HG02885 (cell line): Measurements from ENCODE around the gene SNX14.
A peak's percentile ranks its signal among the peaks of the same experiment; 100 is the strongest.

ENCODE experiments used
- ATAC-seq: cut with Tn5 transposase; IDR thresholded peaks from one replicate; pipeline ENCODE4 v1.9.1; 2021; ENCODE audit warnings: mild to moderate bottlenecking; ENCODE audit not compliant: unreplicated experiment, poor library complexity

SNX14 gene

GRCh38 chr6:85468326-85468725, 125.3 kb downstream of the SNX14 start:
- no peak for ATAC-seq

GRCh38 chr6:85465762-85466161, 127.9 kb downstream of the SNX14 start:
- ATAC-seq, result peak; percentile 38

- ATAC-seq, result no peak
Observed at GRCh38 chr6:85464722-85465150, 128.9 kb downstream of the SNX14 start.

GRCh38 chr6:85464260-85464644, 129.4 kb downstream of the SNX14 start:
- ATAC-seq, result no peak

GRCh38 chr6:85463621-85464259, 129.9 kb downstream of the SNX14 start:
- ATAC-seq, result no peak

GRCh38 chr6:85462673-85463072, 131.0 kb downstream of the SNX14 start:
- ATAC-seq, result no peak

- ATAC-seq, result no peak
Observed at GRCh38 chr6:85461798-85462170, 131.9 kb downstream of the SNX14 start.

GRCh38 chr6:85460921-85461797, 132.5 kb downstream of the SNX14 start:
- ATAC-seq, result peak; percentile 89

- ATAC-seq, result no peak
Observed at GRCh38 chr6:85460154-85460920, 133.3 kb downstream of the SNX14 start.

GRCh38 chr6:85459224-85459901, 134.3 kb downstream of the SNX14 start:
- ATAC-seq, result no peak

GRCh38 chr6:85458782-85459181, 134.9 kb downstream of the SNX14 start:
- no peak for ATAC-seq

- no peak for ATAC-seq
Observed at GRCh38 chr6:85458184-85458583, 135.5 kb downstream of the SNX14 start.

GRCh38 chr6:85456782-85457181, 136.9 kb downstream of the SNX14 start:
- ATAC-seq, result no peak
